Upper lobe of left lung (tissue), 6 donors: ENCODE data around the gene LRP1-AS. TPM values are rescaled to one million over a fixed set of nuclear protein-coding genes. Genes with fewer than 3 reads are reported as not detected.
A peak's percentile ranks its signal among the peaks of the same experiment; 100 is the strongest.

ENCODE experiments used
- ATAC-seq, 2 donors: fragments of 200-7000 bp; cut with Tn5 transposase; one replicate each; pipeline ENCODE4 v1.9.1; 2022; ENCODE audit warnings: mild to moderate bottlenecking in 2 of 2, moderate library complexity in 2 of 2; ENCODE audit not compliant: low FRiP score in 2 of 2
- DNase-seq, 2 donors: peaks; one replicate each; pipeline ENCODE4 v3.0.0-alpha.2; 2019 to 2020
- H3K27ac ChIP-seq, 4 donors: fragments of 200-600 bp; sonication (generic); one replicate each; pipeline ENCODE4 v1.5.1; 2016 to 2019
- H3K27me3 ChIP-seq, 4 donors: fragments of 200-600 bp; sonication (generic); one replicate each; pipeline ENCODE4 v1.5.1; 2017 to 2019
- H3K36me3 ChIP-seq, 4 donors: fragments of 200-600 bp; sonication (generic); one replicate each; pipeline ENCODE4 v1.5.1; 2016 to 2019
- H3K4me1 ChIP-seq, 4 donors: fragments of 200-600 bp; sonication (generic); one replicate each; pipeline ENCODE4 v1.5.1; 2018 to 2019
- H3K4me3 ChIP-seq, 4 donors: fragments of 200-600 bp; sonication (generic); one replicate each; pipeline ENCODE4 v1.5.1; 2017 to 2019; ENCODE audit warnings: mild to moderate bottlenecking in 2 of 4, moderate library complexity in 1 of 4
- H3K9me3 ChIP-seq, 4 donors: fragments of 200-600 bp; sonication (generic); one replicate each; pipeline ENCODE4 v1.5.1; 2018 to 2019
- CTCF ChIP-seq, 6 experiments: fragments of 450-650 bp in 4 of 6; fragments of 200-600 bp in 2 of 6; sonication (generic) in 2 of 6; IDR thresholded peaks; one replicate each; pipeline ENCODE4 v1.5.1; 2016 to 2019; ENCODE audit warnings: antibody characterized with exemption in 6 of 6
- EP300 ChIP-seq, 4 donors: sonication (generic); formaldehyde crosslinking; IDR thresholded peaks; one replicate each; pipeline ENCODE4 v1.5.1; 2017; ENCODE audit warnings: antibody characterized with exemption in 4 of 4, control low read depth in 2 of 4
- POLR2A ChIP-seq, 4 donors: fragments of 450-650 bp; IDR thresholded peaks; one replicate each; pipeline ENCODE4 v1.5.1; 2016 to 2017; ENCODE audit warnings: antibody characterized with exemption in 4 of 4, mild to moderate bottlenecking in 2 of 4
- POLR2AphosphoS5 ChIP-seq, 2 donors: sonication (generic); formaldehyde crosslinking; IDR thresholded peaks; one replicate each; pipeline ENCODE4 v1.5.1; 2017; ENCODE audit warnings: antibody characterized with exemption in 2 of 2
- WGBS, 2 donors: methylation state at CpG; one replicate each; pipeline ENCODE4 v1.1.5; 2017 to 2018; 5-methylcytosine and 5-hydroxymethylcytosine counted together
- total RNA-seq, 6 donors: library from RNA; depleted of rRNA in 4 of 6; stranded (reverse); fragments of >200 nt in 4 of 6; gene quantifications; one replicate each; pipeline versions ENCODE4 v1.1.0 to v1.2.1, GENCODE V29; 2016 to 2021
- donor health status: DM: no; HTN: no; CAD: no; lungs with moderate emphysema.
- donor health status: DM: no; HTN: yes; CAD: no; lungs with severe emphysema.

LRP1-AS gene
- total RNA-seq, 6 donors from 2014 or later: not detected

- TF ChIP-seq POLR2AphosphoS5 (IDR thresholded peaks at IDR 0.05) (no peak), EP300 (IDR thresholded peaks at IDR 0.05) (no peak), CTCF (IDR thresholded peaks at IDR 0.05) (no peak), POLR2A (IDR thresholded peaks at IDR 0.05) (no peak)
- no peaks in the 10 kb centered on the region for H3K27me3 ChIP-seq
- WGBS, 2 donors: 60 to 75% methylated on average over 17 of the region's 17 CpGs
- DNase-seq (peak in 1 of 2 donors; percentile 59), ATAC-seq (no peak)
- no peak overlapping the region for H3K4me3 ChIP-seq
- H3K27ac ChIP-seq: peak overlapping the region; percentile 71 to 83 (median 82)
- peaks cover 56 to 78% (median 65%) of the 10 kb centered on the region in 4 donors for H3K4me1 ChIP-seq
- peaks cover 0 to 27% (median 11%) of the 10 kb centered on the region in 4 donors for H3K36me3 ChIP-seq
- H3K9me3 ChIP-seq: no peaks in the 10 kb centered on the region
Observed at GRCh38 chr12:57151741-57152630, 4.6 kb upstream of the LRP1-AS start.

GRCh38 chr12:57150400-57151000 lies 3.1 kb upstream of the LRP1-AS start:
- TF ChIP-seq POLR2A (IDR thresholded peaks at IDR 0.05) (no peak), CTCF (IDR thresholded peaks at IDR 0.05) (no peak), POLR2AphosphoS5 (IDR thresholded peaks at IDR 0.05) (no peak)
- ATAC-seq (no peak), DNase-seq (no peak)
- no peak overlapping the region for H3K4me3 ChIP-seq
- peak overlapping the region; percentile 24 to 83 (median 82) for H3K27ac ChIP-seq
- H3K9me3 ChIP-seq: no peaks in the 10 kb centered on the region
- no peaks in the 10 kb centered on the region for H3K27me3 ChIP-seq
- WGBS, 2 donors: 78 to 98% methylated on average over 6 of the region's 6 CpGs
- H3K4me1 ChIP-seq: peaks cover 65 to 86% (median 74%) of the 10 kb centered on the region in 4 donors
- peaks cover under 1 to 26% (median 11%) of the 10 kb centered on the region in 4 donors for H3K36me3 ChIP-seq

- TF ChIP-seq EP300 (IDR thresholded peaks at IDR 0.05): no peak
- no peak for TF ChIP-seq POLR2AphosphoS5 (IDR thresholded peaks at IDR 0.05)
- no peak for TF ChIP-seq CTCF (IDR thresholded peaks at IDR 0.05)
- no peak for TF ChIP-seq POLR2A (IDR thresholded peaks at IDR 0.05)
- no peaks in the 10 kb centered on the region for H3K27me3 ChIP-seq
- peak in 1 of 2 donors; percentile 42 for DNase-seq
- H3K9me3 ChIP-seq: no peaks in the 10 kb centered on the region
- WGBS, 2 donors: 47 to 53% methylated on average over 13 of the region's 13 CpGs
- peak; percentile 65 to 90 for ATAC-seq
- no peak overlapping the region for H3K4me3 ChIP-seq
- peaks cover 4 to 26% (median 13%) of the 10 kb centered on the region in 4 donors for H3K36me3 ChIP-seq
- peak overlapping the region; percentile 80 to 83 (median 82) for H3K27ac ChIP-seq
- peaks cover 65 to 86% (median 76%) of the 10 kb centered on the region in 4 donors for H3K4me1 ChIP-seq
Observed at GRCh38 chr12:57149245-57149900, 2.0 kb upstream of the LRP1-AS start.

GRCh38 chr12:57148469-57149244 lies 1.2 kb upstream of the LRP1-AS start:
- DNase-seq: peak in 1 of 2 donors; percentile 74
- Histone ChIP-seq H3K36me3 (peaks cover 4 to 30% (median 15%) of the 10 kb centered on the region in 4 donors), H3K9me3 (no peaks in the 10 kb centered on the region), H3K27me3 (no peaks in the 10 kb centered on the region), H3K4me1 (peaks cover 65 to 79% (median 73%) of the 10 kb centered on the region in 4 donors), H3K27ac (peak overlapping the region; percentile 80 to 83 (median 82)), H3K4me3 (no peak overlapping the region)
- TF ChIP-seq POLR2AphosphoS5 (IDR thresholded peaks at IDR 0.05): peak in 1 of 2 donors; percentile 32
- no peak for TF ChIP-seq EP300 (IDR thresholded peaks at IDR 0.05)
- TF ChIP-seq POLR2A (IDR thresholded peaks at IDR 0.05): no peak
- no peak for TF ChIP-seq CTCF (IDR thresholded peaks at IDR 0.05)
- peak in 1 of 2 donors; percentile 73 for ATAC-seq
- 45 to 50% methylated on average over 3 to 4 of the region's 4 CpGs for WGBS, 2 donors
